PFSK-1 (cell line): ENCODE data around the gene ACTRT2.

ENCODE experiments used
- FOXP2 ChIP-seq: optimal IDR thresholded peaks from 2 replicates; pipeline ENCODE3; 2011; ENCODE audit warnings: borderline replicate concordance, control low read depth, inconsistent platforms; ENCODE audit not compliant: insufficient read depth; ENCODE audit errors: extremely low read length, extremely low read depth
- POLR2AphosphoS5 ChIP-seq: IDR thresholded peaks from 2 replicates; pipeline ENCODE4 v1.6.1; 2012; ENCODE audit warnings: low read depth, mild to moderate bottlenecking, control low read depth, low read length, moderate library complexity
- SIN3A ChIP-seq: IDR thresholded peaks from 2 replicates; pipeline ENCODE4 v1.6.1; 2012; ENCODE audit warnings: mild to moderate bottlenecking, low read length, moderate library complexity, borderline replicate concordance; ENCODE audit not compliant: insufficient read depth
- TAF1 ChIP-seq: IDR thresholded peaks from 2 replicates; pipeline ENCODE4 v1.6.1; 2012; ENCODE audit warnings: low read length, control low read depth, borderline replicate concordance; ENCODE audit not compliant: insufficient read depth
- TF ChIP-seq, protein P1 (sequence below), 2 experiments: IDR thresholded peaks; 2 replicates each; pipeline versions ENCODE4 v1.6.1 to v1.8.0; 2011 to 2012; ENCODE audit warnings: low read depth in 2 of 2, low read length in 2 of 2, control low read depth in 1 of 2, inconsistent platforms in 1 of 2, mild to moderate bottlenecking in 1 of 2, moderate library complexity in 1 of 2; ENCODE audit not compliant: insufficient read depth in 1 of 2

The ACTRT2 gene

GRCh38 chr1:3040004-3040403 lies 18.7 kb downstream of the ACTRT2 start:
- no peak for TF ChIP-seq TAF1

GRCh38 chr1:3042481-3042880 lies 21.2 kb downstream of the ACTRT2 start:
- TF ChIP-seq FOXP2 (no peak), TAF1 (no peak)

- TF ChIP-seq SIN3A = no peak
- TF ChIP-seq TAF1 = no peak
- TF ChIP-seq, protein P1, sequence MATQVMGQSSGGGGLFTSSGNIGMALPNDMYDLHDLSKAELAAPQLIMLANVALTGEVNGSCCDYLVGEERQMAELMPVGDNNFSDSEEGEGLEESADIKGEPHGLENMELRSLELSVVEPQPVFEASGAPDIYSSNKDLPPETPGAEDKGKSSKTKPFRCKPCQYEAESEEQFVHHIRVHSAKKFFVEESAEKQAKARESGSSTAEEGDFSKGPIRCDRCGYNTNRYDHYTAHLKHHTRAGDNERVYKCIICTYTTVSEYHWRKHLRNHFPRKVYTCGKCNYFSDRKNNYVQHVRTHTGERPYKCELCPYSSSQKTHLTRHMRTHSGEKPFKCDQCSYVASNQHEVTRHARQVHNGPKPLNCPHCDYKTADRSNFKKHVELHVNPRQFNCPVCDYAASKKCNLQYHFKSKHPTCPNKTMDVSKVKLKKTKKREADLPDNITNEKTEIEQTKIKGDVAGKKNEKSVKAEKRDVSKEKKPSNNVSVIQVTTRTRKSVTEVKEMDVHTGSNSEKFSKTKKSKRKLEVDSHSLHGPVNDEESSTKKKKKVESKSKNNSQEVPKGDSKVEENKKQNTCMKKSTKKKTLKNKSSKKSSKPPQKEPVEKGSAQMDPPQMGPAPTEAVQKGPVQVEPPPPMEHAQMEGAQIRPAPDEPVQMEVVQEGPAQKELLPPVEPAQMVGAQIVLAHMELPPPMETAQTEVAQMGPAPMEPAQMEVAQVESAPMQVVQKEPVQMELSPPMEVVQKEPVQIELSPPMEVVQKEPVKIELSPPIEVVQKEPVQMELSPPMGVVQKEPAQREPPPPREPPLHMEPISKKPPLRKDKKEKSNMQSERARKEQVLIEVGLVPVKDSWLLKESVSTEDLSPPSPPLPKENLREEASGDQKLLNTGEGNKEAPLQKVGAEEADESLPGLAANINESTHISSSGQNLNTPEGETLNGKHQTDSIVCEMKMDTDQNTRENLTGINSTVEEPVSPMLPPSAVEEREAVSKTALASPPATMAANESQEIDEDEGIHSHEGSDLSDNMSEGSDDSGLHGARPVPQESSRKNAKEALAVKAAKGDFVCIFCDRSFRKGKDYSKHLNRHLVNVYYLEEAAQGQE (IDR thresholded peaks at IDR 0.05; ENCODE audit: insufficient read depth in 1 of 2, low read depth in 2 of 2, low read length in 2 of 2) = no peak
- TF ChIP-seq POLR2AphosphoS5 = no peak
- TF ChIP-seq FOXP2 = no peak
Observed at GRCh38 chr1:3049164-3049563, 27.9 kb downstream of the ACTRT2 start.

GRCh38 chr1:3049905-3050304 lies 28.6 kb downstream of the ACTRT2 start:
- no peak for TF ChIP-seq POLR2AphosphoS5
- no peak for TF ChIP-seq SIN3A
- no peak for TF ChIP-seq FOXP2
- TF ChIP-seq, protein P1 (IDR thresholded peaks at IDR 0.05; ENCODE audit: insufficient read depth in 1 of 2, low read depth in 2 of 2, low read length in 2 of 2) = no peak
- TF ChIP-seq TAF1 = no peak

DNA sequence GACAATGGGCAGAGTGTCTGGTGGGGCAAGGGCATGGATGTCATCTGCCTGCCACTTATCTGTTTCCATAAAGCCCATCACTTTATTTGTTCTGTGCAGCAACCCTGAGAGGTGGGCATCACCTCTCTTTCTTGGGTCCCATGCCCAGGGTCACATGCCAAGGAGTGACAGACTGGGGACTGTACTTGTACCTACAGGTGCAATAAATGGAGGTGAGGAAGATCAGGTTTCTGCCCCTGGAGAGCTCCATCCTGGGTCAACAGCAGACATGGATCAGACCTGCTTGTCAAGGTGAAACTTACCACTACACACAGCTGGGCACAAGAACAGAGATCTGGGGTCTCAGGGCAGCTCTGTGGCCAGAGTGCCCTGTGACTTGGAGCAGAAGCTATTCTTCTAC lies 29.3 kb downstream of the ACTRT2 start:
- TF ChIP-seq TAF1 (no peak), POLR2AphosphoS5 (no peak), FOXP2 (no peak), SIN3A (no peak)
- TF ChIP-seq, protein P1 (IDR thresholded peaks at IDR 0.05; ENCODE audit: insufficient read depth in 1 of 2, low read depth in 2 of 2, low read length in 2 of 2) = no peak

- TF ChIP-seq, protein P1 (IDR thresholded peaks at IDR 0.05; ENCODE audit: insufficient read depth in 1 of 2, low read depth in 2 of 2, low read length in 2 of 2) = no peak
- TF ChIP-seq FOXP2 (no peak), POLR2AphosphoS5 (no peak), TAF1 (no peak), SIN3A (no peak)
Observed at GRCh38 chr1:3051270-3052268, 30.3 kb downstream of the ACTRT2 start.
